GM19395 (cell line): ENCODE results near the gene KATNBL1.
"Not testable (repeated sequence)": the region's sequence is repeated elsewhere in the genome, so short reads cannot be mapped to it uniquely, and the experiment has no call there.

Experiments used
- ATAC-seq: cut with Tn5 transposase; IDR thresholded peaks from one replicate; pipeline ENCODE4 v1.9.1; 2021; ENCODE audit warnings: mild to moderate bottlenecking, moderate library complexity; ENCODE audit not compliant: unreplicated experiment

Gene KATNBL1

GRCh38 chr15:34203305-34203704 lies 6.6 kb downstream of the KATNBL1 start:
- no peak for ATAC-seq

GRCh38 chr15:34193272-34193671 lies 16.6 kb downstream of the KATNBL1 start:
- ATAC-seq = not testable (repeated sequence)

GRCh38 chr15:34188711-34189110 lies 21.2 kb downstream of the KATNBL1 start:
- ATAC-seq = no peak

GRCh38 chr15:34185666-34186065 lies 24.2 kb downstream of the KATNBL1 start:
- ATAC-seq = no peak

- no peak for ATAC-seq
These were observed 27.0 kb downstream of the KATNBL1 start for GRCh38 chr15:34182942-34183341.

- ATAC-seq = no peak
These were observed 30.7 kb downstream of the KATNBL1 start for GRCh38 chr15:34179234-34179633.

GRCh38 chr15:34165987-34166573 lies 43.8 kb downstream of the KATNBL1 start:
- not testable (repeated sequence) for ATAC-seq

- ATAC-seq = no peak
These were observed 48.5 kb downstream of the KATNBL1 start for GRCh38 chr15:34161329-34161963.

- no peak for ATAC-seq
These were observed 49.2 kb downstream of the KATNBL1 start for GRCh38 chr15:34160735-34161134.

- no peak for ATAC-seq
These were observed 51.5 kb downstream of the KATNBL1 start for GRCh38 chr15:34158355-34158754.

GRCh38 chr15:34155859-34156258 lies 54.0 kb downstream of the KATNBL1 start:
- no peak for ATAC-seq

GRCh38 chr15:34154725-34155204 lies 55.1 kb downstream of the KATNBL1 start:
- no peak for ATAC-seq

- no peak for ATAC-seq
These were observed 62.3 kb downstream of the KATNBL1 start for GRCh38 chr15:34147371-34148140.

- no peak for ATAC-seq
These were observed 76.4 kb downstream of the KATNBL1 start for GRCh38 chr15:34133511-34133910.

- no peak for ATAC-seq
These were observed 77.0 kb downstream of the KATNBL1 start for GRCh38 chr15:34132881-34133280.

- no peak for ATAC-seq
These were observed 81.0 kb downstream of the KATNBL1 start for GRCh38 chr15:34128898-34129297.

GRCh38 chr15:34126522-34126921 lies 83.4 kb downstream of the KATNBL1 start:
- ATAC-seq = no peak

- no peak for ATAC-seq
These were observed 84.0 kb downstream of the KATNBL1 start for GRCh38 chr15:34125945-34126344.

- no peak for ATAC-seq
These were observed 85.2 kb downstream of the KATNBL1 start for GRCh38 chr15:34124651-34125050.

GRCh38 chr15:34122771-34123183 lies 87.1 kb downstream of the KATNBL1 start:
- ATAC-seq = no peak

GRCh38 chr15:34121786-34122185 lies 88.1 kb downstream of the KATNBL1 start:
- ATAC-seq = not testable (repeated sequence)

- ATAC-seq = not testable (repeated sequence)
These were observed 89.5 kb downstream of the KATNBL1 start for GRCh38 chr15:34120420-34120819.
